GM12878 (cell line): ENCODE results near the gene UGT1A7.

Source experiments
- CREB1 ChIP-seq: IDR thresholded peaks from 2 replicates; pipeline ENCODE4 v1.6.1; 2012; ENCODE audit warnings: low read depth, mild to moderate bottlenecking, inconsistent platforms
- DPF2 ChIP-seq: fragments of 450-650 bp; IDR thresholded peaks from 2 replicates; pipeline ENCODE4 v1.6.1; 2017; ENCODE audit warnings: mild to moderate bottlenecking
- ETV6 ChIP-seq, 2 experiments: fragments of 450-650 bp in 1 of 2; IDR thresholded peaks in 1 of 2; conservative IDR thresholded peaks in 1 of 2; 2 replicates each; pipeline ENCODE4 v1.6.1; 2014; ENCODE audit warnings: antibody characterized with exemption in 1 of 2, borderline replicate concordance in 1 of 2, low read depth in 1 of 2, mild to moderate bottlenecking in 1 of 2, moderate library complexity in 1 of 2
- FOXK2 ChIP-seq: fragments of 450-650 bp; IDR thresholded peaks from 2 replicates; pipeline ENCODE4 v1.6.1; 2017; ENCODE audit warnings: mild to moderate bottlenecking, moderate library complexity
- GABPA ChIP-seq: IDR thresholded peaks from 2 replicates; pipeline ENCODE4 v1.6.1; 2014; ENCODE audit warnings: antibody characterized with exemption, low read depth, mild to moderate bottlenecking, inconsistent platforms
- POLR2A ChIP-seq: IDR thresholded peaks from 2 replicates; pipeline ENCODE4 v1.6.1; 2011; ENCODE audit warnings: low read depth, mild to moderate bottlenecking, low read length
- RAD21 ChIP-seq: IDR thresholded peaks from 2 replicates; pipeline ENCODE4 v1.6.1; 2011; ENCODE audit warnings: mild to moderate bottlenecking, low read depth, low read length, moderate library complexity; ENCODE audit not compliant: insufficient read depth
- RFX5 ChIP-seq: IDR thresholded peaks from 2 replicates; pipeline ENCODE4 v1.6.1; 2011; ENCODE audit warnings: low read depth, low read length, improper control_type of control experiment
- SP1 ChIP-seq: IDR thresholded peaks from one replicate; pipeline ENCODE4 v1.6.1; 2011; ENCODE audit warnings: low read depth, low read length
- YY1 ChIP-seq: IDR thresholded peaks from 2 replicates; pipeline ENCODE4 v1.6.1; 2011; ENCODE audit warnings: low read depth, mild to moderate bottlenecking, low read length
- TF ChIP-seq, protein P1 (sequence below): IDR thresholded peaks from 2 replicates; pipeline ENCODE4 v1.6.1; 2012; ENCODE audit warnings: mild to moderate bottlenecking, low read depth, low read length
- TF ChIP-seq, protein P2 (sequence below): fragments of 450-650 bp; IDR thresholded peaks from 2 replicates; pipeline ENCODE4 v1.6.1; 2014; ENCODE audit warnings: mild to moderate bottlenecking
- TF ChIP-seq, protein P3 (sequence below): fragments of 450-650 bp; IDR thresholded peaks from 2 replicates; pipeline ENCODE4 v1.6.1; 2016; ENCODE audit warnings: mild to moderate bottlenecking
- TF ChIP-seq, protein P4 (sequence below), 3 experiments: IDR thresholded peaks in 2 of 3; conservative IDR thresholded peaks in 1 of 3; 2 replicates each; pipeline ENCODE4 v1.5.1; 2011; ENCODE audit warnings: low read depth in 3 of 3, low read length in 3 of 3, mild to moderate bottlenecking in 3 of 3, control low read depth in 2 of 3, moderate library complexity in 2 of 3, inconsistent platforms in 1 of 3, mixed read lengths in 1 of 3; ENCODE audit not compliant: control insufficient read depth in 2 of 3, insufficient read depth in 1 of 3; ENCODE audit errors: extremely low read depth in 1 of 3

DNA sequence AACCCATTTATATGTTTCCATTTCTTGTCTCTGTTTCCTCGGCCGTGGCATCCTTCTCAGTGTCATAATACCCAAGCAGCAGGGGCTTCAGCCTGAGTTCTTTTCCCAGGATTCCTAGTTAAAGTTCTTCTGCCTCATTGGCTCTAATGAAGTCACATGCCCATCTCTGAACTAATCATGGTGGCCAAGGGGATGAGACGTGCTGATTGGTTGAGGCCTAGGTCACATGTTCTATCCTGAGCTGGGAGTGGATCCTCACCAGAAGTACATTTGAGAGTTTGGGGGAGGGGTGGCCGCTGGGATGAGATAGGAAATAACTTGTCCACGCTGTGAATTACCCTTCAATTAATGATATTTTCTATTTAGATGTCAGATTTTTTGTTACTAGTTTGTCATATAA is 27.2 kb downstream of the UGT1A7 start:
- TF ChIP-seq RAD21 (no peak), YY1 (no peak), POLR2A (no peak), DPF2 (no peak), GABPA (no peak), RFX5 (no peak), SP1 (no peak), CREB1 (no peak), ETV6 (conservative IDR thresholded peaks at IDR 0.05 in 1 of 2, IDR thresholded peaks at IDR 0.05 in 1 of 2; ENCODE audit: borderline replicate concordance in 1 of 2, low read depth in 1 of 2) (no peak), FOXK2 (no peak)
- TF ChIP-seq, protein P1, sequence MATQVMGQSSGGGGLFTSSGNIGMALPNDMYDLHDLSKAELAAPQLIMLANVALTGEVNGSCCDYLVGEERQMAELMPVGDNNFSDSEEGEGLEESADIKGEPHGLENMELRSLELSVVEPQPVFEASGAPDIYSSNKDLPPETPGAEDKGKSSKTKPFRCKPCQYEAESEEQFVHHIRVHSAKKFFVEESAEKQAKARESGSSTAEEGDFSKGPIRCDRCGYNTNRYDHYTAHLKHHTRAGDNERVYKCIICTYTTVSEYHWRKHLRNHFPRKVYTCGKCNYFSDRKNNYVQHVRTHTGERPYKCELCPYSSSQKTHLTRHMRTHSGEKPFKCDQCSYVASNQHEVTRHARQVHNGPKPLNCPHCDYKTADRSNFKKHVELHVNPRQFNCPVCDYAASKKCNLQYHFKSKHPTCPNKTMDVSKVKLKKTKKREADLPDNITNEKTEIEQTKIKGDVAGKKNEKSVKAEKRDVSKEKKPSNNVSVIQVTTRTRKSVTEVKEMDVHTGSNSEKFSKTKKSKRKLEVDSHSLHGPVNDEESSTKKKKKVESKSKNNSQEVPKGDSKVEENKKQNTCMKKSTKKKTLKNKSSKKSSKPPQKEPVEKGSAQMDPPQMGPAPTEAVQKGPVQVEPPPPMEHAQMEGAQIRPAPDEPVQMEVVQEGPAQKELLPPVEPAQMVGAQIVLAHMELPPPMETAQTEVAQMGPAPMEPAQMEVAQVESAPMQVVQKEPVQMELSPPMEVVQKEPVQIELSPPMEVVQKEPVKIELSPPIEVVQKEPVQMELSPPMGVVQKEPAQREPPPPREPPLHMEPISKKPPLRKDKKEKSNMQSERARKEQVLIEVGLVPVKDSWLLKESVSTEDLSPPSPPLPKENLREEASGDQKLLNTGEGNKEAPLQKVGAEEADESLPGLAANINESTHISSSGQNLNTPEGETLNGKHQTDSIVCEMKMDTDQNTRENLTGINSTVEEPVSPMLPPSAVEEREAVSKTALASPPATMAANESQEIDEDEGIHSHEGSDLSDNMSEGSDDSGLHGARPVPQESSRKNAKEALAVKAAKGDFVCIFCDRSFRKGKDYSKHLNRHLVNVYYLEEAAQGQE, result no peak
- TF ChIP-seq, protein P2, sequence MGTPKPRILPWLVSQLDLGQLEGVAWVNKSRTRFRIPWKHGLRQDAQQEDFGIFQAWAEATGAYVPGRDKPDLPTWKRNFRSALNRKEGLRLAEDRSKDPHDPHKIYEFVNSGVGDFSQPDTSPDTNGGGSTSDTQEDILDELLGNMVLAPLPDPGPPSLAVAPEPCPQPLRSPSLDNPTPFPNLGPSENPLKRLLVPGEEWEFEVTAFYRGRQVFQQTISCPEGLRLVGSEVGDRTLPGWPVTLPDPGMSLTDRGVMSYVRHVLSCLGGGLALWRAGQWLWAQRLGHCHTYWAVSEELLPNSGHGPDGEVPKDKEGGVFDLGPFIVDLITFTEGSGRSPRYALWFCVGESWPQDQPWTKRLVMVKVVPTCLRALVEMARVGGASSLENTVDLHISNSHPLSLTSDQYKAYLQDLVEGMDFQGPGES, result no peak
- TF ChIP-seq, protein P3, sequence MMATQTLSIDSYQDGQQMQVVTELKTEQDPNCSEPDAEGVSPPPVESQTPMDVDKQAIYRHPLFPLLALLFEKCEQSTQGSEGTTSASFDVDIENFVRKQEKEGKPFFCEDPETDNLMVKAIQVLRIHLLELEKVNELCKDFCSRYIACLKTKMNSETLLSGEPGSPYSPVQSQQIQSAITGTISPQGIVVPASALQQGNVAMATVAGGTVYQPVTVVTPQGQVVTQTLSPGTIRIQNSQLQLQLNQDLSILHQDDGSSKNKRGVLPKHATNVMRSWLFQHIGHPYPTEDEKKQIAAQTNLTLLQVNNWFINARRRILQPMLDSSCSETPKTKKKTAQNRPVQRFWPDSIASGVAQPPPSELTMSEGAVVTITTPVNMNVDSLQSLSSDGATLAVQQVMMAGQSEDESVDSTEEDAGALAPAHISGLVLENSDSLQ, result no peak
- TF ChIP-seq, protein P4, sequence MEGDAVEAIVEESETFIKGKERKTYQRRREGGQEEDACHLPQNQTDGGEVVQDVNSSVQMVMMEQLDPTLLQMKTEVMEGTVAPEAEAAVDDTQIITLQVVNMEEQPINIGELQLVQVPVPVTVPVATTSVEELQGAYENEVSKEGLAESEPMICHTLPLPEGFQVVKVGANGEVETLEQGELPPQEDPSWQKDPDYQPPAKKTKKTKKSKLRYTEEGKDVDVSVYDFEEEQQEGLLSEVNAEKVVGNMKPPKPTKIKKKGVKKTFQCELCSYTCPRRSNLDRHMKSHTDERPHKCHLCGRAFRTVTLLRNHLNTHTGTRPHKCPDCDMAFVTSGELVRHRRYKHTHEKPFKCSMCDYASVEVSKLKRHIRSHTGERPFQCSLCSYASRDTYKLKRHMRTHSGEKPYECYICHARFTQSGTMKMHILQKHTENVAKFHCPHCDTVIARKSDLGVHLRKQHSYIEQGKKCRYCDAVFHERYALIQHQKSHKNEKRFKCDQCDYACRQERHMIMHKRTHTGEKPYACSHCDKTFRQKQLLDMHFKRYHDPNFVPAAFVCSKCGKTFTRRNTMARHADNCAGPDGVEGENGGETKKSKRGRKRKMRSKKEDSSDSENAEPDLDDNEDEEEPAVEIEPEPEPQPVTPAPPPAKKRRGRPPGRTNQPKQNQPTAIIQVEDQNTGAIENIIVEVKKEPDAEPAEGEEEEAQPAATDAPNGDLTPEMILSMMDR (IDR thresholded peaks at IDR 0.05 in 2 of 3, conservative IDR thresholded peaks at IDR 0.05 in 1 of 3; ENCODE audit: control insufficient read depth in 2 of 3, extremely low read depth in 1 of 3, insufficient read depth in 1 of 3, low read depth in 3 of 3, low read length in 3 of 3), result no peak
